NOMO-1 (cell line): ENCODE data around the gene ACER2.
A peak's percentile ranks its signal among the peaks of the same experiment; 100 is the strongest.

Source experiments
- DNase-seq, 2 experiments: peaks; one replicate each; lab custom pipeline; 2025; ENCODE audit not compliant: unreplicated experiment in 2 of 2; lab: John Stamatoyannopoulos, UW

The ACER2 gene

GRCh38 chr9:19481971-19482404 lies 73.2 kb downstream of the ACER2 start:
- DNase-seq = no peak

DNA sequence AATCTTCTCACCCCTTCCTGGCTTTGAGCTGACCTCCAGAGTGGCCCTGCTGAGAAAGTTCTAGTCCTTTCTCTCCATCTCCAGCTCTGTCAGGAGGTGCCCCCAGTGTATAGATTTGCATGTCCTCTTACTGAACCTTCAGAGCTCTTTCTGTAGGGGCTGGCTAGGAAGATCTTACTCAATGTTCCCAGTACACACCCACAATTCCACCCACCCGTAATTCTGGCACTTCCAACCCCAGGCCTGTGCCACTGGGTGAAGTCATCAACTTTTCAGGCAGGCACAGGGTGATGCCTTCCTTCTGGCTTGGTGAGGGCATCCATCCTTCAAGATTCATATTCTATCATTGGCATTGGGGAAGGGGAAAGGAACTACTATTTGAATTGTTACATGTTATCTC lies 75.9 kb downstream of the ACER2 start:
- no peak for DNase-seq

DNA sequence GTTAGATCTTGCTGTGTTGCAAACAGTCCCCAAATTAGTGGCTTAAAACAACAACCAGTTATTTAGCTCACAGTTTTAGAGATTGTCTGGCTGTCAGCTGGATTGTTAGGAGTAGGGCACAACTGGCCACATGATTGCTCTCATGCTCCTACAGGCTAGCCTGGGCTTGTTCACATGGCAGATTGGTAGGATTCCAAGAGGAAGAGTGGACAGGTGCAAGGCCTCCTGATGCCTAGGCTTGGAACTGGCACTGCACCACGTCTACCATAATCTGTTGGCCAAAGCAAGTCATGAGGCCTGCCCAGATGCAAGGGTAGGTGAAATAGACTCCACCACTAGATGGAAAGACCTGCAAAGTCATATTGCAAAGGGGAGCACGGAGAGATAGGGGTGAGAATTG lies 76.4 kb downstream of the ACER2 start:
- DNase-seq = no peak

DNA sequence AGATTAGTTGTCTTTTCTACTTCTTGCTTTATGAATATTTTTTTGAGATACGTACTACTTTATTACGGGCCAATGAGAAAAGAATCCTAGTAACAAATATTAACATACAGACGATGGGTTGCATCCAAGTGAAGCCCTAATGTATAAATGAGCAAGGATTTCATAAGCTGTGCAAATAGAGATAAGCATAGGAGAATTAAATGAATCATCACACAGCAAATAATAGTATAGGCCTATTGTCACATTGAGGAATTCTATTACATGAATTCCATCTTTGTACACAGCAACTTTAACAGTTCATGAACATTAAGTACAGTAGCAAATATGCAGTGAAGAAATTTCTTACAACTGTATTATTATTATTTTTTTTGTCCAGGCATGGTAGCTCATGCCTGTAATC lies 78.0 kb downstream of the ACER2 start:
- DNase-seq = no peak

- DNase-seq = no peak
Observed at GRCh38 chr9:19488721-19489120, 79.9 kb downstream of the ACER2 start.

DNA sequence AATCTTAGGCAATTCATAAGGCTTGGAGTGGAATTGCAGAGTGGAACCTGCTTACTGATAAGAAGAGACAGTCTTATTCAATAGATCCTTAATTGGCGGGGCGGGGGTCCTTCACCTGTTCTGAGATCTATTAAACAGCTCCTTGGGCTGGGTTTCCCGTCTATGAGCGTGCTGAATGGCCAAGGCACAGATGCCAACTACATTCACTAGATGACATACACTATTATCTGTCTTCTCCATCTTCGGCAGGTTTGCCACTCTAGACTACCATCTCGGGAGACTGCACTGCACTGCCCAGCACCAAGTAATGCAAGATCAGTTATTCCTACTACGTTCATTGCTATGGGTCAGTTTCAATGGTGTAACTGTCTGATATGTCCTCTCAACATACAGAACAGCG lies 81.5 kb downstream of the ACER2 start:
- no peak for DNase-seq

GRCh38 chr9:19490828-19491227 lies 82.0 kb downstream of the ACER2 start:
- DNase-seq = no peak

- no peak for DNase-seq
Observed at GRCh38 chr9:19492775-19493173, 84.0 kb downstream of the ACER2 start.

GRCh38 chr9:19493174-19493811 lies 84.5 kb downstream of the ACER2 start:
- peak; percentile 2 to 46 for DNase-seq

GRCh38 chr9:19493876-19494275 lies 85.1 kb downstream of the ACER2 start:
- no peak for DNase-seq

DNA sequence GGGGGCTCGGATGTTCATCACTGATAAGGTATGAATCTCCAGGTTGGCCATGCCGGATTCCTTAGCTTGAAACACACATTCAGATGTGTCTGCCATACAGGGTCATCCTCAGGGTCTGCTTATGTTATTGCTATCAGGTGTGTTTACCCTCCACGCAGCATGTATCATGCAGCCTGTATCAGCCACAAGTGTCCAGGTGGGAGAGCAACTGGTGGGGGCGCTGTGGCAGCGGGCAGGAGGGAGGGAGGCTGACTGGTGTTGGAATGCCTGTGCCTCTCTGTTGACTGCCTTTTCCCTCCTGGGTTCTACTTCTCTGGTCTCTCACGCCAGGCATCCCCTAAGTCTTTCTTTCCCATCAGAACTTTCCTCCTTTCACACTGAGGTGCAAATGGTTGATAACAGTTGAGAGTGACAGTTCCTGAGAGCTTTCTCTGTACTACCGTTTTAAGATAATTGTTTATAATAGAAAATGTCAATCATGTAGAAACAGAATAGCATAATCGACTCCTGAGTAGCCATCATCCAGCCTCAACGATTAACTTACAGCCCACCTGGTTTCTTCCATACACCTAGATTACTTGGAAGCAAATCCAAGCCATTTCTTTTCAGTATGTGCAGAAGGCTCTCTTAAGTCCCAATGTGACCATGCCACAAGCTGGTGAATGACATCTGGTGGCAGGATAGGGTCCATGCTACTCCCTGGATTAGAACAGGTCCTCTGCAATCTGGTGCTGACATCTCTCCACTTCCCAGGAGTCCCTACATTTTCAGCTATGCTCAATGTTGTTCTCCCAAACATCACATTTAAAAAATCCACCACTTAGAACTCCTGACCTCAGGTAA lies 86.6 kb downstream of the ACER2 start:
- no peak for DNase-seq

- DNase-seq = no peak
Observed at GRCh38 chr9:19496321-19497050, 87.7 kb downstream of the ACER2 start.

DNA sequence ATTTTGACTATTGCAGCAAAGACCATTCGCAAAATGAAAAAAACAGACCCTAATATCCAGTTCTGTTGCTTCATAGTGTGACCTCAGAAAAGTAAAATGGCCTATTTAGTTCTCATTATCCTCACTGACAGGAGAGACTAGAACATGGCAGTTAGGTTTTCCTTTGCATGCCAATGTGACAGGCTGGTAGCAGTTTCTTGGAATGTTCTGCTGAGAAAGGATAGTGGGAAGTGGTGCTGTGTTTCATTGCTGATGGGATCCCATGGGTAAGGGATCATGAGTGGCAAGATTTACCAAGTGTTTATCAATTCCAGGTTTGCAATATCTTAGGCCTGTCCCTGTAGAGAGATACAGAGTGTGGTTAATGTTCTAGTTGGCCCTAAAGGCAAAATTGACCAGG lies 88.5 kb downstream of the ACER2 start:
- no peak for DNase-seq

DNA sequence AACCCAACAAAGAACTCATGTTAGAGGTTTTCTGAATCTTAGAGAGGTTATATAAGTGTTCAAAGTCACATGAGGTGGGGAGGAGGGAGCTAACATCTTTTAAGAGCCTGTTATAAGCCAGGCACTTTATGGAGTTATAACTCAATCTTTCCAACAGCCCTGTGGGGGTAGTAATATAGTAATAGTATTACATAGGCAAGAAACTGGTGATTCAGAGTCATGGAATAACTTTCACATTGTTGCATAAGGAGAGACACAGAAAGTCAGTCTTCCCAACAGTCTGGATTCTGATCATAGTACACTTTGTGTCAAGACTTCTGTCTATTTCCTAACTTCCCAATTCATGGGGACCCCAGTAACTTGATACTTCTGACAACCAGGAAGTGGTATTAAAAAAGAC lies 89.2 kb downstream of the ACER2 start:
- DNase-seq = no peak
